TTC549 (cell line): Measurements from ENCODE around the gene GNG7.

Source experiments
- FAIRE-seq: peaks from 2 replicates; lab custom pipeline; 2012; peaks lifted over from hg19 to GRCh38; lab: Jason Lieb, UNC

GNG7 gene

GRCh38 chr19:2461751-2462634, 240.5 kb downstream of the GNG7 start:
- FAIRE-seq: no peak
